M059J (cell line): ENCODE data around the gene MAML3. TPM values are rescaled to one million over a fixed set of nuclear protein-coding genes. Genes with fewer than 3 reads are reported as not detected.

Experiments
- total RNA-seq: library from RNA; depleted of rRNA; stranded (reverse); fragments of >200 nt; shearing (Covaris generic); gene quantifications from 2 replicates; pipeline ENCODE4 v1.2.3, GENCODE V29; 2014; rRNA removed

MAML3 gene
- total RNA-seq, 1 experiment from 2014 or later = 1.6 TPM

Other genes starting within 250 kb of the MAML3 start
- 47.5 and 83.0 TPM in 2 replicates for gene SCOC, start 219.5 kb upstream of the MAML3 start, total RNA-seq